GM23338 (cell line): ENCODE data around the gene CNDP1. TPM values are rescaled to one million over a fixed set of nuclear protein-coding genes. Genes with fewer than 3 reads are reported as not detected.

Source experiments
- ATAC-seq: fragments of 200-7000 bp; cut with Tn5 transposase; 3 replicates; pipeline ENCODE4 v1.9.1; 2020
- DNase-seq: peaks from one replicate; pipeline ENCODE4 v3.0.0-alpha.2; 2015; ENCODE audit warnings: low spot score
- H2AFZ ChIP-seq: fragments of 200-600 bp; sonication (generic); 2 replicates; pipeline ENCODE4 v1.8.0; 2016; ENCODE audit warnings: antibody characterized with exemption, mild to moderate bottlenecking, moderate library complexity
- H3F3A ChIP-seq: fragments of 200-600 bp; sonication (generic); replicated peaks from 2 replicates; pipeline ENCODE4 v1.8.0; 2017; ENCODE audit warnings: antibody characterized with exemption, mixed run types, low read depth
- H3K27ac ChIP-seq: fragments of 200-600 bp; sonication (generic); 2 replicates; pipeline ENCODE4 v1.6.1; 2016; ENCODE audit warnings: low read depth
- H3K27me3 ChIP-seq: fragments of 200-600 bp; sonication (generic); 2 replicates; pipeline ENCODE4 v1.8.0; 2016; ENCODE audit warnings: mild to moderate bottlenecking, mixed run types, moderate library complexity; ENCODE audit not compliant: insufficient read depth
- H3K36me3 ChIP-seq: fragments of 200-600 bp; sonication (generic); 2 replicates; pipeline ENCODE4 v1.8.0; 2016; ENCODE audit warnings: mild to moderate bottlenecking; ENCODE audit not compliant: insufficient read depth
- H3K4me1 ChIP-seq: fragments of 200-600 bp; sonication (generic); 2 replicates; pipeline ENCODE4 v1.8.0; 2016; ENCODE audit warnings: mild to moderate bottlenecking, moderate library complexity; ENCODE audit not compliant: insufficient read depth
- H3K4me2 ChIP-seq: fragments of 200-600 bp; sonication (generic); 2 replicates; pipeline ENCODE4 v1.7.1; 2017; ENCODE audit warnings: mixed run types
- H3K4me3 ChIP-seq: fragments of 200-600 bp; sonication (generic); 2 replicates; pipeline ENCODE4 v1.6.1; 2016; ENCODE audit warnings: mixed run types
- H3K79me2 ChIP-seq: fragments of 200-600 bp; sonication (generic); replicated peaks from 2 replicates; pipeline ENCODE4 v1.8.0; 2017; ENCODE audit warnings: mild to moderate bottlenecking; ENCODE audit not compliant: insufficient read depth
- H3K9me2 ChIP-seq: fragments of 200-600 bp; sonication (generic); 2 replicates; pipeline ENCODE4 v1.8.0; 2017; ENCODE audit not compliant: insufficient read depth
- H4K20me1 ChIP-seq: fragments of 200-600 bp; sonication (generic); replicated peaks from 2 replicates; pipeline ENCODE4 v1.8.0; 2017; ENCODE audit warnings: mild to moderate bottlenecking; ENCODE audit not compliant: insufficient read depth
- H3K27ac Mint-ChIP-seq: 2 replicates; pipeline ENCODE4 v1.8.0; 2020; ENCODE audit warnings: inconsistent platforms, mild to moderate bottlenecking, moderate library complexity, mixed read lengths
- H3K27me3 Mint-ChIP-seq: 3 replicates; pipeline ENCODE4 v1.8.0; 2022; ENCODE audit warnings: low read depth, mild to moderate bottlenecking, moderate library complexity, mixed read lengths, inconsistent platforms; ENCODE audit not compliant: insufficient read depth, poor library complexity
- H3K36me3 Mint-ChIP-seq: 3 replicates; pipeline ENCODE4 v1.8.0; 2021; ENCODE audit warnings: low read depth, mild to moderate bottlenecking, inconsistent platforms, moderate library complexity, mixed read lengths
- H3K4me1 Mint-ChIP-seq: 3 replicates; pipeline ENCODE4 v1.8.0; 2020; ENCODE audit warnings: mild to moderate bottlenecking, inconsistent platforms, mixed read lengths
- H3K4me3 Mint-ChIP-seq: 3 replicates; pipeline ENCODE4 v1.8.0; 2021; ENCODE audit warnings: moderate library complexity, mild to moderate bottlenecking, inconsistent platforms, mixed read lengths
- H3K9me3 Mint-ChIP-seq: 3 replicates; pipeline ENCODE4 v1.8.0; 2020; ENCODE audit warnings: moderate library complexity, mild to moderate bottlenecking, inconsistent platforms, mixed read lengths
- ETS1 ChIP-seq: IDR thresholded peaks from 2 replicates; pipeline ENCODE4 v1.6.1; 2016; ENCODE audit warnings: antibody characterized with exemption
- EZH2phosphoT487 ChIP-seq: fragments of 200-600 bp; sonication (generic); IDR thresholded peaks from one replicate; pipeline ENCODE4 v1.8.1; 2018; ENCODE audit warnings: antibody characterized with exemption; ENCODE audit not compliant: unreplicated experiment
- JUNB ChIP-seq: IDR thresholded peaks from one replicate; pipeline ENCODE4 v1.6.1; 2016; ENCODE audit warnings: antibody characterized with exemption; ENCODE audit not compliant: unreplicated experiment
- NANOG ChIP-seq: IDR thresholded peaks from 2 replicates; pipeline ENCODE4 v1.6.1; 2016; ENCODE audit warnings: antibody characterized with exemption, borderline replicate concordance
- POLR2AphosphoS5 ChIP-seq: IDR thresholded peaks from 2 replicates; pipeline ENCODE4 v1.6.1; 2016; ENCODE audit warnings: antibody characterized with exemption, low read depth
- REST ChIP-seq: IDR thresholded peaks from one replicate; pipeline ENCODE4 v1.6.1; 2018; ENCODE audit warnings: antibody characterized with exemption; ENCODE audit not compliant: unreplicated experiment
- ZNF114 ChIP-seq: fragments of 250-450 bp; sonication (Bioruptor Pico); IDR thresholded peaks from 2 replicates; pipeline ENCODE4 v1.5.0; 2020; ENCODE audit warnings: mild to moderate bottlenecking, moderate library complexity
- ZNF462 ChIP-seq: fragments of 250-450 bp; sonication (Bioruptor Pico); IDR thresholded peaks from 2 replicates; pipeline ENCODE4 v1.5.0; 2020; ENCODE audit warnings: mild to moderate bottlenecking, moderate library complexity
- polyA plus RNA-seq: library from polyadenylated mRNA; unstranded; fragments of >200 nt; fragmentation: Nextera tagmentation; extraction: Ambion mirVana; gene quantifications from 2 replicates; pipeline ENCODE4 v1.2.1, GENCODE V29; 2016
- total RNA-seq: library from RNA; depleted of rRNA; stranded (reverse); fragments of >200 nt; shearing (Covaris generic); gene quantifications from 2 replicates; pipeline ENCODE4 v1.2.3, GENCODE V29; 2014

The CNDP1 gene
- total and polyA plus RNA-seq, 2 experiments from 2014 or later: 0.03 to 0.11 TPM

GRCh38 chr18:74549591-74550104 is 15.3 kb downstream of the CNDP1 start (continued):
- TF ChIP-seq ZNF462 (CRISPR knock-in tag): no peak
- TF ChIP-seq EZH2phosphoT487: no peak
- TF ChIP-seq NANOG: no peak
- TF ChIP-seq JUNB: no peak

GRCh38 chr18:74550886-74551285 is 16.6 kb downstream of the CNDP1 start:
- Histone ChIP-seq H3K4me3 (no peak overlapping the region), H4K20me1 (no peaks in the 10 kb centered on the region), H3K36me3 (peaks cover 6% of the 10 kb centered on the region), H3F3A (no peaks in the 10 kb centered on the region), H2AFZ (no peak overlapping the region), H3K9me2 (no peaks in the 10 kb centered on the region), H3K27me3 (no peaks in the 10 kb centered on the region), H3K4me2 (no peak overlapping the region), H3K4me1 (no peaks in the 10 kb centered on the region), H3K27ac (no peak overlapping the region), H3K79me2 (no peaks in the 10 kb centered on the region)
- no peak overlapping the region for H3K4me3 Mint-ChIP-seq
- DNase-seq: no peak
- peaks cover 28% of the 10 kb centered on the region for H3K36me3 Mint-ChIP-seq
- no peak overlapping the region for H3K27ac Mint-ChIP-seq
- H3K9me3 Mint-ChIP-seq: peaks cover 53% of the 10 kb centered on the region
- H3K27me3 Mint-ChIP-seq: peaks cover 6% of the 10 kb centered on the region
- H3K4me1 Mint-ChIP-seq: peaks cover 2% of the 10 kb centered on the region; the same call in 1 of the 3 replicates
- no peak for ATAC-seq
- TF ChIP-seq EZH2phosphoT487 (no peak), ETS1 (no peak), REST (no peak), ZNF114 (CRISPR knock-in tag) (no peak), POLR2AphosphoS5 (no peak)
